ENCODE data around the gene ZFY.
"Not testable (repeated sequence)": the region's sequence is repeated elsewhere in the genome, so short reads cannot be mapped to it uniquely, and the experiment has no call there.

ZFY gene

GRCh38 chrY:2987178-2987577 is 52.0 kb downstream of the ZFY start:
- H3K27me3 Mint-ChIP-seq; H3K36me3 Mint-ChIP-seq (ENCODE audit: insufficient read depth); H3K27ac Mint-ChIP-seq (ENCODE audit: low read depth); ATAC-seq (replicated peaks; ENCODE audit: extremely low read depth, poor library complexity, severe bottlenecking); DNase-seq (ENCODE audit: low spot score in 2 of 2); H3K4me3 Mint-ChIP-seq; H3K4me1 Mint-ChIP-seq; H3K9me3 Mint-ChIP-seq: not testable (repeated sequence)

GRCh38 chrY:2997369-2997768 is 62.2 kb downstream of the ZFY start:
- not testable (repeated sequence) for H3K27me3 Mint-ChIP-seq; ATAC-seq (replicated peaks; ENCODE audit: extremely low read depth, poor library complexity, severe bottlenecking); H3K4me3 Mint-ChIP-seq; H3K9me3 Mint-ChIP-seq; H3K27ac Mint-ChIP-seq (ENCODE audit: low read depth); H3K36me3 Mint-ChIP-seq (ENCODE audit: insufficient read depth); DNase-seq (ENCODE audit: low spot score in 2 of 2)
- peaks cover 26% of the 10 kb centered on the region for H3K4me1 Mint-ChIP-seq

GRCh38 chrY:3002190-3002589 is 67.0 kb downstream of the ZFY start:
- Mint-ChIP-seq H3K27ac (ENCODE audit: low read depth) (peak overlapping the region; percentile 91), H3K27me3 (no peaks in the 10 kb centered on the region), H3K9me3 (no peaks in the 10 kb centered on the region), H3K4me1 (peaks cover 74% of the 10 kb centered on the region), H3K36me3 (ENCODE audit: insufficient read depth) (peaks cover 19% of the 10 kb centered on the region), H3K4me3 (peak overlapping the region; percentile 90)
- ATAC-seq (replicated peaks; ENCODE audit: extremely low read depth, poor library complexity, severe bottlenecking) (no peak), DNase-seq (ENCODE audit: low spot score in 2 of 2) (no peak)

- H3K4me3 Mint-ChIP-seq = peak overlapping the region; percentile 90
- no peak for DNase-seq (ENCODE audit: low spot score in 2 of 2)
- peak; percentile 38 for ATAC-seq (replicated peaks; ENCODE audit: extremely low read depth, poor library complexity, severe bottlenecking)
- H3K9me3 Mint-ChIP-seq = no peaks in the 10 kb centered on the region
- H3K27me3 Mint-ChIP-seq = no peaks in the 10 kb centered on the region
- peaks cover 19% of the 10 kb centered on the region for H3K36me3 Mint-ChIP-seq (ENCODE audit: insufficient read depth)
- peaks cover 82% of the 10 kb centered on the region for H3K4me1 Mint-ChIP-seq
- peak overlapping the region; percentile 91 for H3K27ac Mint-ChIP-seq (ENCODE audit: low read depth)
These were observed 67.7 kb downstream of the ZFY start for GRCh38 chrY:3002680-3003515.

- Mint-ChIP-seq H3K27ac (ENCODE audit: low read depth) (peak overlapping the region; percentile 91), H3K27me3 (no peaks in the 10 kb centered on the region), H3K4me3 (peak overlapping the region; percentile 90), H3K9me3 (no peaks in the 10 kb centered on the region), H3K36me3 (ENCODE audit: insufficient read depth) (peaks cover 19% of the 10 kb centered on the region), H3K4me1 (peaks cover 87% of the 10 kb centered on the region)
- ATAC-seq (replicated peaks; ENCODE audit: extremely low read depth, poor library complexity, severe bottlenecking) (peak; percentile 67), DNase-seq (ENCODE audit: low spot score in 2 of 2) (no peak)
These were observed 68.3 kb downstream of the ZFY start for GRCh38 chrY:3003516-3003830.

GRCh38 chrY:3003846-3004245 is 68.7 kb downstream of the ZFY start:
- ATAC-seq (replicated peaks; ENCODE audit: extremely low read depth, poor library complexity, severe bottlenecking) = peak; percentile 69
- Mint-ChIP-seq H3K9me3 (no peaks in the 10 kb centered on the region), H3K27me3 (no peaks in the 10 kb centered on the region), H3K4me3 (peak overlapping the region; percentile 90), H3K4me1 (peaks cover 89% of the 10 kb centered on the region), H3K36me3 (ENCODE audit: insufficient read depth) (peaks cover 19% of the 10 kb centered on the region), H3K27ac (ENCODE audit: low read depth) (peak overlapping the region; percentile 91)
- peak in 1 of 2 donors; percentile 16 for DNase-seq (ENCODE audit: low spot score in 2 of 2)

GRCh38 chrY:3006031-3006430 is 70.8 kb downstream of the ZFY start:
- Mint-ChIP-seq H3K36me3 (ENCODE audit: insufficient read depth) (peaks cover 21% of the 10 kb centered on the region), H3K4me3 (peak overlapping the region; percentile 90), H3K4me1 (peaks cover 87% of the 10 kb centered on the region)
- not testable (repeated sequence) for DNase-seq (ENCODE audit: low spot score in 2 of 2); H3K9me3 Mint-ChIP-seq; ATAC-seq (replicated peaks; ENCODE audit: extremely low read depth, poor library complexity, severe bottlenecking); H3K27me3 Mint-ChIP-seq; H3K27ac Mint-ChIP-seq (ENCODE audit: low read depth)

- ATAC-seq (replicated peaks; ENCODE audit: extremely low read depth, poor library complexity, severe bottlenecking) = no peak
- peaks cover 17% of the 10 kb centered on the region for H3K36me3 Mint-ChIP-seq (ENCODE audit: insufficient read depth)
- no peaks in the 10 kb centered on the region for H3K9me3 Mint-ChIP-seq
- peak overlapping the region; percentile 32 for H3K4me3 Mint-ChIP-seq
- H3K4me1 Mint-ChIP-seq = peaks cover 81% of the 10 kb centered on the region
- H3K27ac Mint-ChIP-seq (ENCODE audit: low read depth) = peak overlapping the region; percentile 13
- no peak for DNase-seq (ENCODE audit: low spot score in 2 of 2)
- no peaks in the 10 kb centered on the region for H3K27me3 Mint-ChIP-seq
These were observed 72.8 kb downstream of the ZFY start for GRCh38 chrY:3007967-3008366.

GRCh38 chrY:3012226-3012625 is 77.0 kb downstream of the ZFY start:
- H3K4me3 Mint-ChIP-seq = no peak overlapping the region
- ATAC-seq (replicated peaks; ENCODE audit: extremely low read depth, poor library complexity, severe bottlenecking) = no peak
- H3K4me1 Mint-ChIP-seq = peaks cover 78% of the 10 kb centered on the region
- no peaks in the 10 kb centered on the region for H3K9me3 Mint-ChIP-seq
- no peak for DNase-seq (ENCODE audit: low spot score in 2 of 2)
- no peak overlapping the region for H3K27ac Mint-ChIP-seq (ENCODE audit: low read depth)
- H3K36me3 Mint-ChIP-seq (ENCODE audit: insufficient read depth) = peaks cover 16% of the 10 kb centered on the region
- H3K27me3 Mint-ChIP-seq = no peaks in the 10 kb centered on the region

- Mint-ChIP-seq H3K27ac (ENCODE audit: low read depth) (peak overlapping the region; percentile 45), H3K9me3 (no peaks in the 10 kb centered on the region), H3K27me3 (no peaks in the 10 kb centered on the region), H3K4me3 (no peak overlapping the region), H3K36me3 (ENCODE audit: insufficient read depth) (peaks cover 13% of the 10 kb centered on the region), H3K4me1 (peaks cover 81% of the 10 kb centered on the region)
- no peak for ATAC-seq (replicated peaks; ENCODE audit: extremely low read depth, poor library complexity, severe bottlenecking)
- no peak for DNase-seq (ENCODE audit: low spot score in 2 of 2)
These were observed 81.4 kb downstream of the ZFY start for GRCh38 chrY:3016594-3016993.

- no peaks in the 10 kb centered on the region for H3K27me3 Mint-ChIP-seq
- H3K4me1 Mint-ChIP-seq = peaks cover 82% of the 10 kb centered on the region
- ATAC-seq (replicated peaks; ENCODE audit: extremely low read depth, poor library complexity, severe bottlenecking) (no peak), DNase-seq (ENCODE audit: low spot score in 2 of 2) (no peak)
- no peaks in the 10 kb centered on the region for H3K9me3 Mint-ChIP-seq
- H3K27ac Mint-ChIP-seq (ENCODE audit: low read depth) = peak overlapping the region; percentile 32
- H3K36me3 Mint-ChIP-seq (ENCODE audit: insufficient read depth) = peaks cover 11% of the 10 kb centered on the region
- H3K4me3 Mint-ChIP-seq = no peak overlapping the region
These were observed 83.4 kb downstream of the ZFY start for GRCh38 chrY:3018546-3018945.

- peaks cover 83% of the 10 kb centered on the region for H3K4me1 Mint-ChIP-seq
- H3K4me3 Mint-ChIP-seq = no peak overlapping the region
These were observed 84.4 kb downstream of the ZFY start for GRCh38 chrY:3019584-3019983.

GRCh38 chrY:3021176-3021575 is 86.0 kb downstream of the ZFY start:
- Mint-ChIP-seq H3K9me3 (no peaks in the 10 kb centered on the region), H3K36me3 (ENCODE audit: insufficient read depth) (peaks cover 2% of the 10 kb centered on the region), H3K4me1 (peaks cover 76% of the 10 kb centered on the region), H3K27ac (ENCODE audit: low read depth) (peak overlapping the region; percentile 55), H3K4me3 (peak overlapping the region; percentile 3), H3K27me3 (no peaks in the 10 kb centered on the region)
- ATAC-seq (replicated peaks; ENCODE audit: extremely low read depth, poor library complexity, severe bottlenecking) (no peak), DNase-seq (ENCODE audit: low spot score in 2 of 2) (no peak)

More at GRCh38 chrY:3019584-3019983, 84.4 kb downstream of the ZFY start:
- Mint-ChIP-seq H3K27ac (ENCODE audit: low read depth) (no peak overlapping the region), H3K36me3 (ENCODE audit: insufficient read depth) (peaks cover 6% of the 10 kb centered on the region), H3K27me3 (no peaks in the 10 kb centered on the region), H3K9me3 (no peaks in the 10 kb centered on the region)
- DNase-seq (ENCODE audit: low spot score in 2 of 2) = no peak
- ATAC-seq (replicated peaks; ENCODE audit: extremely low read depth, poor library complexity, severe bottlenecking) = no peak

Measured in central memory CD8-positive, alpha-beta T cell (primary cell).